Tibial artery (tissue), 4 donors: ENCODE measurements around the gene WASF2.

Experiments used
- DNase-seq, 2 donors: peaks; one replicate each; pipeline ENCODE4 v3.0.0-alpha.2; 2019
- H3K27ac ChIP-seq, 2 donors: fragments of 200-600 bp; sonication (generic) in 1 of 2; 1 replicate in 1 of 2; 2 replicates in 1 of 2; pipeline ENCODE4 v1.5.1; 2018 to 2019; ENCODE audit warnings: mild to moderate bottlenecking in 1 of 2
- H3K27me3 ChIP-seq, 2 donors: fragments of 200-600 bp; sonication (generic) in 1 of 2; one replicate each; pipeline versions ENCODE4 v1.5.1 to v1.6.0; 2016 to 2019
- H3K36me3 ChIP-seq, 3 donors: fragments of 200-600 bp; sonication (generic) in 2 of 3; one replicate each; pipeline ENCODE4 v1.5.1; 2016 to 2019; ENCODE audit warnings: mild to moderate bottlenecking in 2 of 3
- H3K4me1 ChIP-seq, 4 donors: fragments of 200-600 bp; sonication (generic) in 2 of 4; 1 replicate in 3 of 4; 2 replicates in 1 of 4; pipeline ENCODE4 v1.5.1; 2016 to 2019
- H3K4me3 ChIP-seq, 2 donors: fragments of 200-600 bp; sonication (generic) in 1 of 2; 1 replicate in 1 of 2; 2 replicates in 1 of 2; pipeline ENCODE4 v1.5.1; 2018 to 2019; ENCODE audit warnings: mild to moderate bottlenecking in 2 of 2
- H3K9me3 ChIP-seq, 3 donors: fragments of 200-600 bp; sonication (generic) in 1 of 3; one replicate each; pipeline ENCODE4 v1.5.1; 2016 to 2019
- intact Hi-C: fragments of 100-400 bp; cut with DNase I; formaldehyde crosslinking; loops from one replicate; pipeline ENCODE4 v1.15.0; 2023; ENCODE audit warnings: low total_unique reads
- TF ChIP-seq, protein P1 (sequence below), 2 experiments: fragments of 200-600 bp in 1 of 2; fragments of 450-650 bp in 1 of 2; IDR thresholded peaks; one replicate each; pipeline ENCODE4 v1.5.1; 2017 to 2019; ENCODE audit warnings: antibody characterized with exemption in 2 of 2, mild to moderate bottlenecking in 1 of 2, moderate library complexity in 1 of 2

The WASF2 gene

DNA sequence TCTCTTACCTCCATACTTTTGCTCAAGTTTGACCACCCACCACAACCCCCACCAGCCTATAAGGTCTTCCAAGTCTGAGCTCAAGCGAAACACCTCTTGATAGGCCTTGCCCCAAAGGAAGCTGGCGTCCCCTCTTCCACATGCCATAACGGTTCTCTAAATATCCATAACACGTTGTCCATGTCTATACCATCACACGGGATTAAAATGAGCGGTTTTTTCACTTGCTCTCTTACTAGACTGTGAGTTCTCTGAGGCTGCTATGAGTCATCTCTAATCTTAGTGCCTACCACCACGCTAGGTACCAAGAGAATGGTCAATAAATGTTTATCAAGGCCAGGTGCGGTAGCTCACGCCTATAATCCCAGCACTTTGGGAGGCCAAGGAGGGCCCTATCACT, 41.0 kb downstream of the WASF2 start:
- TF ChIP-seq, protein P1, sequence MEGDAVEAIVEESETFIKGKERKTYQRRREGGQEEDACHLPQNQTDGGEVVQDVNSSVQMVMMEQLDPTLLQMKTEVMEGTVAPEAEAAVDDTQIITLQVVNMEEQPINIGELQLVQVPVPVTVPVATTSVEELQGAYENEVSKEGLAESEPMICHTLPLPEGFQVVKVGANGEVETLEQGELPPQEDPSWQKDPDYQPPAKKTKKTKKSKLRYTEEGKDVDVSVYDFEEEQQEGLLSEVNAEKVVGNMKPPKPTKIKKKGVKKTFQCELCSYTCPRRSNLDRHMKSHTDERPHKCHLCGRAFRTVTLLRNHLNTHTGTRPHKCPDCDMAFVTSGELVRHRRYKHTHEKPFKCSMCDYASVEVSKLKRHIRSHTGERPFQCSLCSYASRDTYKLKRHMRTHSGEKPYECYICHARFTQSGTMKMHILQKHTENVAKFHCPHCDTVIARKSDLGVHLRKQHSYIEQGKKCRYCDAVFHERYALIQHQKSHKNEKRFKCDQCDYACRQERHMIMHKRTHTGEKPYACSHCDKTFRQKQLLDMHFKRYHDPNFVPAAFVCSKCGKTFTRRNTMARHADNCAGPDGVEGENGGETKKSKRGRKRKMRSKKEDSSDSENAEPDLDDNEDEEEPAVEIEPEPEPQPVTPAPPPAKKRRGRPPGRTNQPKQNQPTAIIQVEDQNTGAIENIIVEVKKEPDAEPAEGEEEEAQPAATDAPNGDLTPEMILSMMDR (IDR thresholded peaks at IDR 0.05): no peak
- intact Hi-C loops: no loop called here
- Histone ChIP-seq H3K27ac (no peak overlapping the region), H3K4me3 (no peak overlapping the region), H3K4me1 (peaks cover 0 to 62% (median 25%) of the 10 kb centered on the region in 4 donors), H3K27me3 (no peaks in the 10 kb centered on the region), H3K9me3 (no peaks in the 10 kb centered on the region), H3K36me3 (peaks cover 0 to 8% (median 3%) of the 10 kb centered on the region in 3 donors)
- DNase-seq: no peak

DNA sequence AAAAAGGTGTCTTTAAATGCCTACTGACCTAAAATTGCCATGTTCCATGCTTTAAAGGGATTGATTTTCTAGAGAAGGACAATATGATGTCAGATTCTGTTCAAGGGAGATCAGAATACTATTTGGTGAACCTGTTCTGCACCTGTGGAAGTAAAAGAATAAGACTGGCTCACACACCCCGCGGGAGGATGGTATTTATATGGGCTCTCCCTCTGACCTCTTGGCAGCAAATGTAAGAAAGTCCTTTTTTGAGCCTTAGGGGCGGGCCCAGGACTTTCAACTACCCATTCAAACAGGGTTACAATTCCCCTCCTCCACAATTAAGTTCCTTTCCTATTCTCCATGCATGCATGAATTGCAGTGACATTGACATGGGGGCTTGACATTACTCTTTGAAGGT, 42.1 kb downstream of the WASF2 start:
- Histone ChIP-seq H3K27me3 (no peaks in the 10 kb centered on the region), H3K4me3 (no peak overlapping the region), H3K4me1 (peaks cover 0 to 71% (median 23%) of the 10 kb centered on the region in 4 donors), H3K36me3 (peaks cover 0 to 8% (median 3%) of the 10 kb centered on the region in 3 donors), H3K27ac (no peak overlapping the region), H3K9me3 (no peaks in the 10 kb centered on the region)
- DNase-seq: no peak
- TF ChIP-seq, protein P1 (IDR thresholded peaks at IDR 0.05): no peak
- intact Hi-C loops: no loop called here

DNA sequence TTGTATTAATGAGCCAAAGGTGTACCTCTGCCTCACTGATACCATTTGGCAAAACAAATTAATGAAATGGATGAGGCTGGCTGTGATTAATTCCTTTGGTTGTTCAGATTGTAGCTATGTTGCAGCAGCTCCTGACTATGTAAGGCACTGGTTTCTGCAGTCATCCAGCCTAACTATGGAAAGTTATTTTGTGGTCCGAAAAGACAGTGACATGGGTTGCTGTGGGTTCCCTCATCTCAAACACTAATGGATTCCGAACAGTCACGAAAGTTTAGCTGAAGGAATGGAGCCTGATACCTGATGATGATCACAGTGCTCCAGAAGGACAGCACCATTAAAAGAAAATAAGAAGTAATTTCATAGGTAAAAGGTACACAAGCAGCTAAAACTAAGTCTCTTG, 42.6 kb downstream of the WASF2 start:
- intact Hi-C loops: no loop called here
- Histone ChIP-seq H3K27ac (no peak overlapping the region), H3K27me3 (no peaks in the 10 kb centered on the region), H3K36me3 (peaks cover 0 to 8% (median 3%) of the 10 kb centered on the region in 3 donors), H3K4me1 (peaks cover 0 to 71% (median 23%) of the 10 kb centered on the region in 4 donors), H3K9me3 (no peaks in the 10 kb centered on the region), H3K4me3 (no peak overlapping the region)
- TF ChIP-seq, protein P1 (IDR thresholded peaks at IDR 0.05): no peak
- no peak for DNase-seq

DNA sequence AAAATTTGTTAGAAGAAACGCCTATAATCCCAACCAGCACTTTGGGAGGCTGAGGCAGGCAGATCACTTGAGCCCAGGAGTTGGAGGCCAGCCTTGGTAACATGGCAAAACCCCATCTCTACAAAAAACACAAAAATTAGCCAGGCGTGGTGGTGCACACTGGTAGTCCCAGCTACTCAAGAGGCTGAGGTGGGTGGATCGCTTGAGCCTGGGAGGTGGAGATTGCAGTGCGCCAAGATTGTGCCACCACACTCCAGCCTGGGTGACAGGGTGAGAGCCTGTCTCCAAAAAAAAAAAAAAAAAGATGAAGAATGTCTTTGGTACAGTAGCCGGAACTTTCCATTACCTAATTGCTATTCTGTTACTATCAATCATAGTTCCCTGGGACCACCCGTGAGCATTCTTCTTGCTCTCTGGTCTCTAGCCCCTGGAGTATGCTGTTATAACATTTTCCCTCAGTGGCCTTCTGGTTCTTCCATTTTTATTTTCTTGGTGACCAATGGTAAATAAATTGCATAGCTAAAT, 43.4 kb downstream of the WASF2 start:
- DNase-seq: no peak
- no peak overlapping the region for H3K4me3 ChIP-seq
- intact Hi-C loops: no loop called here
- H3K4me1 ChIP-seq: peaks cover 0 to 68% (median 22%) of the 10 kb centered on the region in 4 donors
- TF ChIP-seq, protein P1 (IDR thresholded peaks at IDR 0.05): no peak
- no peaks in the 10 kb centered on the region for H3K27me3 ChIP-seq
- H3K27ac ChIP-seq: no peak overlapping the region
- peaks cover 0 to 8% (median 3%) of the 10 kb centered on the region in 3 donors for H3K36me3 ChIP-seq
- no peaks in the 10 kb centered on the region for H3K9me3 ChIP-seq

DNA sequence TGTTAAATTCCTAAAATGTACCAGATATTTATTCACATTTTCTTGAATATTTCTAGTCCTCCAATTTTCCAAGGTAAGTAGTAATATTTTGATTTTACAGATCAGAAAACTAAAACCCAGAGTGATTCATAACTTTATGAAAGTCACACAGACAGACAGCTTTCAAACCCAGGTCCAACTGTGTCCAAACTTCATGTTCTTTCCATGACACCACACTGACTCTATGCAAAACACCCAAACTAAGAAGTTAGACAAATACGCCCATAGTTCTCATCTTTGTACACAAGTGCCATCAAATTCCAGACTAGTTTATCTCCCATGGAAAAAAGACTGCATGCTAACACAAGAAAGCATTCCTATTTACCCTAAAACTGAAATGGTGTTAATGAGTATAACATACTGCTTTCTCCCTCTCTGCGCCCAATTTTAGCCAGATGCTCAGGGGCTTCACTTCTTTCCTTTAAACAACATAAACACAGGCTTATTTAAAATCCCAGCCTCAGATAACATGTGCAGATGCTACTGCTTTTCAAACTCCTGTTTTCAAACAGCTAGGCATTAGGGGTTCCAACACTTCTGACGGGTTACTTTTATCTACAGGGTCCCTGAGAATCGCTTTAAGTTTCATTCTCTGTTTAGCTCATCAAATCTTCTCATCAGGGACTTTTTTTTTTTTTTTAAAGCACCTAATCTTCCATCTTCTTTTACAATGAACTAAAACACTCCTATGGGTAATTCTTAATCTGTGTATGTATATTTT, 44.6 kb downstream of the WASF2 start:
- Histone ChIP-seq H3K9me3 (no peaks in the 10 kb centered on the region), H3K27ac (peak overlapping the region in 1 of 2 donors; percentile 7), H3K27me3 (no peaks in the 10 kb centered on the region), H3K4me3 (no peak overlapping the region), H3K4me1 (peaks cover 0 to 58% (median 15%) of the 10 kb centered on the region in 4 donors), H3K36me3 (peaks cover 6 to 16% (median 8%) of the 10 kb centered on the region in 3 donors)
- TF ChIP-seq, protein P1 (IDR thresholded peaks at IDR 0.05): no peak
- intact Hi-C loops: no loop called here
- DNase-seq: no peak
